HL-60/S4 treated with retinoic acid at 250 ng/mL for 4 days and 3 days (cell line): ENCODE data around the gene ZNF230.

ENCODE experiments used
- in situ Hi-C: fragments of 300-500 bp; cut with MboI; formaldehyde crosslinking; loops from 2 replicates; pipeline ENCODE4 v1.7.0; 2022; ENCODE audit warnings: low sequenced_read_pairs

The ZNF230 gene

GRCh38 chr19:44002566-44003460, at the start of gene ZNF230:
Gene ZNF230 (plus strand): TSS chr19:44002957. CDS start chr19:44007079, 4,122 bp downstream.
- in situ Hi-C loops, result no loop called here

GRCh38 chr19:43956827-43957226, 45.9 kb upstream of the ZNF230 start:
- in situ Hi-C loops, result no loop called here

- in situ Hi-C loops, result no loop called here
Measured at GRCh38 chr19:43957891-43958290, 44.9 kb upstream of the ZNF230 start.

GRCh38 chr19:43960411-43960810, 42.3 kb upstream of the ZNF230 start:
- in situ Hi-C loops, result no loop called here

GRCh38 chr19:43966079-43966694, 36.6 kb upstream of the ZNF230 start:
- in situ Hi-C loops, result no loop called here

- in situ Hi-C loops, result no loop called here
Measured at GRCh38 chr19:43976732-43977131, 26.0 kb upstream of the ZNF230 start.

- in situ Hi-C loops, result no loop called here
Measured at GRCh38 chr19:43983544-43983911, 19.2 kb upstream of the ZNF230 start.

GRCh38 chr19:43983912-43984686, 18.7 kb upstream of the ZNF230 start, which contains the start of gene ZNF155:
Gene ZNF155 (plus strand): TSS chr19:43984188. CDS start chr19:43988544, 4,356 bp downstream.
- in situ Hi-C loops, result no loop called here

- in situ Hi-C loops, result no loop called here
Measured at GRCh38 chr19:43984687-43985000, 18.1 kb upstream of the ZNF230 start.

GRCh38 chr19:43997631-43998290, 5.0 kb upstream of the ZNF230 start:
- in situ Hi-C loops, result no loop called here

- in situ Hi-C loops, result no loop called here
Measured at GRCh38 chr19:44002212-44002565, 568 bp upstream of the ZNF230 start.

GRCh38 chr19:44003461-44004009, 778 bp downstream of the ZNF230 start:
- in situ Hi-C loops, result no loop called here

- in situ Hi-C loops, result no loop called here
Measured at GRCh38 chr19:44005973-44006372, 3.2 kb downstream of the ZNF230 start.

- in situ Hi-C loops, result no loop called here
Measured at GRCh38 chr19:44007473-44007872, 4.7 kb downstream of the ZNF230 start.

GRCh38 chr19:44010468-44010867, 7.7 kb downstream of the ZNF230 start:
- in situ Hi-C loops, result no loop called here

GRCh38 chr19:44019498-44019897, 16.7 kb downstream of the ZNF230 start:
- in situ Hi-C loops, result no loop called here

GRCh38 chr19:44021221-44021620, 18.5 kb downstream of the ZNF230 start:
- in situ Hi-C loops, result no loop called here

GRCh38 chr19:44024900-44025216, 22.1 kb downstream of the ZNF230 start:
- in situ Hi-C loops, result no loop called here

GRCh38 chr19:44025217-44025936, 22.6 kb downstream of the ZNF230 start, which contains the start of gene ZNF222:
Gene ZNF222 (plus strand): TSS chr19:44025379. CDS start chr19:44025437, 58 bp downstream.
- in situ Hi-C loops, result no loop called here

- in situ Hi-C loops, result no loop called here
Measured at GRCh38 chr19:44026622-44027021, 23.9 kb downstream of the ZNF230 start.
